GM12891 (cell line): Measurements from ENCODE around the gene AP3B1.

Experiments used
- POLR2A ChIP-seq: IDR thresholded peaks from 2 replicates; pipeline ENCODE4 v1.6.1; 2011; ENCODE audit warnings: low read depth, low read length, control low read depth
- POU2F2 ChIP-seq: IDR thresholded peaks from 2 replicates; pipeline ENCODE4 v1.6.1; 2011; ENCODE audit warnings: low read depth, mild to moderate bottlenecking, control low read depth, low read length, moderate library complexity
- TAF1 ChIP-seq: IDR thresholded peaks from 2 replicates; pipeline ENCODE4 v1.6.1; 2011; ENCODE audit warnings: low read depth, low read length, control low read depth

DNA sequence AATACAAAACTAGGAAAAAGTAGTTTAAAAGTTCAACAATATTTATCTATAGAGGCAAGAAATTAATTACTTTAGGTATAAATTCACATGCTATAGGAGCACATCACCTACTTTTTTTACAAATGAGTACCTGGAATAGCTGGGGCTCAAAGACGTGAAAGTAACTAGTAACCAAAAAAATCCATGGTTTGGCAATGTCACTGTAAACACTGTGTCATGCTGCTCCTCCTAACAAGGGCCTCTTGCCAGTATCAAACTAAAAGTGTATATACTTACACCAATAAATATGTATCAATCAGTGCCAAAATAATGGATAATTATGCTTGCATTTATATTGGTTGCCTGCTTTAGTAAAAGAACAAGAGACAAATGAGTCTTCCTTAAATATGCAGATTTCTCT lies 78.9 kb downstream of the AP3B1 start:
- no peak for TF ChIP-seq TAF1
- TF ChIP-seq POLR2A: no peak
- no peak for TF ChIP-seq POU2F2
